ENCODE results near the gene ITM2C.

GRCh38 chr2:230900336-230900995 lies 35.7 kb downstream of the ITM2C start:
- TF ChIP-seq TCF12 (IDR thresholded peaks at IDR 0.05; ENCODE audit: low read depth) (no peak), RAD21 (IDR thresholded peaks at IDR 0.05; ENCODE audit: low read depth) (no peak), MAX (IDR thresholded peaks at IDR 0.05) (no peak), EGR1 (IDR thresholded peaks at IDR 0.05) (no peak), ZBTB7A (IDR thresholded peaks at IDR 0.05; ENCODE audit: low read depth) (no peak), YY1 (IDR thresholded peaks at IDR 0.05; ENCODE audit: low read depth) (no peak)

Data from Ishikawa (cell line).